Inflammatory macrophage (primary cell): ENCODE data around the gene TOMM40.

Source experiments
- DNase-seq, 2 donors: peaks; one replicate each; pipeline ENCODE4 v3.0.0-alpha.2; 2020 to 2022

TOMM40 gene

DNA sequence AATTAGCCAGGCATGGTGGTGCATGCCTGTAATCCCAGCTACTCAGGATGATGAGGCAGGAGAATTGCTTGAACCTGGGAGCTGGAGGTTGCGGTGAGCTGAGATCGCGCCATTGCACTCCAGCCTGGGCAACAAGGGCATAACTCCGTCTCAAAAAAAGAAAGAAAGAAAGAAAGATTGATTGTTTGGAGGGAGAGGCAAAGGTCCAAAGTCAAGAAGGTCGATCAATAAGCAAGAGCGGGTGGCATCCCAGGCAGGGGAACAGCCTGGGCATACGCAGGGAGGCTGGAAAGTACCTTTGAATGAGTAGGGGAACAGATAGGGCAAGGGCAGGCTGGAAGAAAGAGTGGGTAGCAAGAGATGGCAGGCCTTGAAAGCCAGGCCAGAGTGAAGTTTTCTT is 39.0 kb downstream of the TOMM40 start:
- DNase-seq: no peak

GRCh38 chr19:44931541-44931940 is 40.5 kb downstream of the TOMM40 start:
- DNase-seq: no peak

- peak; percentile 22 to 49 for DNase-seq
Observed at GRCh38 chr19:44939668-44940067, 48.6 kb downstream of the TOMM40 start.

- DNase-seq: no peak
Observed at GRCh38 chr19:44942067-44942571, 51.1 kb downstream of the TOMM40 start, which contains the start of gene APOC4. TSS of gene APOC4 (plus strand) at chr19:44942237. CDS start at chr19:44942278, 41 bp downstream.

DNA sequence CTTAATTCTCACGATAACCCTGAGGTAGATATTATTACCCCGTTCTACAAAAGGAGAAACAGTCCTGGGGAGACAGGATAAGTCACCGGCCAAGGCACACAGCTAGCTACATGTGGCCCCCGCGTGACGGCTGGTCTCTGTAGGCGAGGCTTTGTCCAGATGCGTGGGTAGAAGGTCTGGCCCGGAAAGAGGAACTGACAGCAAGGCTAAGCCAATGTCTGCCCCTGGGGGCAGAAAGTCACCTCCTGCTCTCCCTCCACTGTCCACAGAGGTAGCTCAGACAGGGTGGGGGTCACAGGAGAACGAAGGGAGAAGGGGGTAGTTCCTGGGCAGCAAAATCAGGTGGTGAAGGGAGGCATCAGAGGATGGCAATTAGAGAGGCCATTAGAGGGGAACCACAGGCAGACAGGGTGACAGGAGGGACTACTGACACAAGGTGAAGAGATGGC is 52.8 kb downstream of the TOMM40 start:
- peak; percentile 98 to 99 for DNase-seq

DNA sequence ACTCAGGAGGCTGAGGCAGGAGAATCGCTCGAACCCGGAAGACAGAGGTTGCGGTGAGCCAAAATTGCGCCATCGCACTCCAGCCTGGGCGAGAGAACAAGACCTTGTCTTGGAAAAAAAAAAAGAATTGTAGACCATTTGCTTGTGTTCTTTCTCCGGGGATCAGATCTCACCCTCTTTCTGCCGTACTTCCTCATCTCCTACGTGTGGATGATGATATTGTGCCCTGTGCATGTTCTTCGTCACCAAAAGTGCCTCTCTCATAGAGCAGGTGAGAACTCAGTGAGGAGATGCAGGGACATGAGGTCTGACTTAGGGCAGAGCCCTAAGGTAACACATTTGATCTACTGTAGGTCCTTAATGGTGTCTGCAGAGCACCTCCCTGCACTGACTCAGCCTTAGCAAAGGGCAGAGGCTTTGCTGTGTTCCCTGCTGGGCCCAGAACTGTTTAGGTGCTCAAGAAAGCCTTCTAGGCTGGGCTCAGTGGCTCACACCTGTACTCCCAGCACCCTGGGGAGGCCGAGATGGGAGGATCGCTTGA is 56.1 kb downstream of the TOMM40 start:
- DNase-seq: peak; percentile 33 to 71

DNA sequence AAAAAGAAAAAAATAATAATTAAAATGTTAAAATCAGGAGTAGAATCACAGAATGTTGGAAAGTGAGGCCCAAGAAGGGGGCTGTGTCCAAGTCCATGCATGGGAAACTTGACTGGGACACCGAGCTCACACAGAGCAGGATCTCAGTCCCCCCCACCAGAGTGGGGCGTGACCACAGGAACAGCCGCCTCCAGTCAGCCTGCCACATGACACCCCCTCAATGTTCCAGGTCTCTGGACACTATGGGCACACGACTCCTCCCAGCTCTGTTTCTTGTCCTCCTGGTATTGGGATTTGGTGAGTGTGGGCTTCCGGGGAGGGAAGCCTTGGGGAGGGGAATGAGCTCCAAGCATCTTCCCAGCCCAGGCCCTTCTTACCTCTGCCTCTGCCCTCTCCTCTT is 57.2 kb downstream of the TOMM40 start:
- peak in 1 of 2 donors; percentile 36 for DNase-seq

- no peak for DNase-seq
Observed at GRCh38 chr19:44948763-44949374, 57.8 kb downstream of the TOMM40 start.

GRCh38 chr19:44949550-44949949 is 58.5 kb downstream of the TOMM40 start:
- DNase-seq: no peak

DNA sequence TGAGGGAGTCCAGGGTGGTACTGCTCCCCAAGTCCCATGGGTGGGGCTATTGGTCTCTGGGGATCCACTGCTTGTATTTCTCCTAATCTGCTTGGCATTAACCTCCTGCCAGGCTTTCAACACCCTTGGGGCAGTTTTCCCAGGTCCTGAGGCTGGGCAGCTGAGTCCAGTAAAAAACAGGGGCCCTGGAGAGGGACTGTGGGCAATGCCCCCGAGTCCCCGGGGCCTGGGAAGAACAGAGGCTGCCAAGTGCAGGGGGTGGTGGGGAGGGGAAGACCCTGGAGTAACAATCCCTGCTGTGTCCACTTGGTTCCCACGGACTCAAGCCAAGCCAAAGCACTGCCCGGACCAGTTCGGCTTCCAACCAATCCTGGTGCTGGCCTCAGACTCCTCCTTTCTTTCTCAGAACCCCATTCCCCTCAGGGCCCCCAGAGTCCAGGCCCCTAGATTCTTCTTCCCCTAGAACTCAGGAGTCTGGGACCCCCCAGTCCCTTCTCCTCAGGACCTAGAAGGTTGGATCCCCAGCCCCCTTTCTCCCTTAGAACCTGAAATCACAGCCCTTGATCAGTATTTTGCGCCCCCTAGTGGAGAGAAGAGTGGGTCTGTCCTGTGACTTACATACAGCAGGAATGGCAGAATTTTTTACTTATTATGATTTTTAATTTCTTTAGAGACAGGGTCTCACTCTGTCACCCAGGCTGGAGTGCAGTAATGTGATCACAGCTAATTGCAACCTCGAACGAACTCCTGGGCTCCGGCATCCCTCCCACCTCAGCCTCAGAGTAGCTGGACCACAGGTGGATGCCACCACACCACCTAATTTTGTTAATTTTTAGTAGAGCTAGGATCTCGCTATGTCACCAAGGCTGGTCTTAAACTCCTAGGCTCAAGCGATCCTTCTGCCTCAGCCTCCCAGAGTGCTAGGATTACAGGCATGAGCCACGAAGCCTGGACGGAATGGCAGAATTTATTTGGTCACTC is 60.4 kb downstream of the TOMM40 start:
- peak; percentile 74 to 81 for DNase-seq
